Measurements from ENCODE around the gene ACSBG1. TPM values are rescaled to one million over a fixed set of nuclear protein-coding genes. Genes with fewer than 3 reads are reported as not detected.

ACSBG1 gene
- total and polyA plus RNA-seq, 4 donors = 0.47 to 7.9 (median 2.5) TPM

- H3K36me3 ChIP-seq (ENCODE audit: control insufficient read depth in 4 of 4, insufficient read depth in 4 of 4, low read length in 4 of 4) = peaks cover 5 to 19% (median 9%) of the 10 kb centered on the region in 4 donors
- no peak for ATAC-seq (ENCODE audit: insufficient read depth, low FRiP score)
- WGBS, 2 donors = 78 to 82% methylated on average over 2 of the region's 2 CpGs
Observed at GRCh38 chr15:78272316-78272715, 38.0 kb upstream of the ACSBG1 start.

GRCh38 chr15:78266806-78267205 lies 32.4 kb upstream of the ACSBG1 start:
- no peak overlapping the region for H3K4me3 ChIP-seq
- TF ChIP-seq CTCF (IDR thresholded peaks at IDR 0.05; ENCODE audit: control extremely low read depth, extremely low read depth) = no peak

More at GRCh38 chr15:78272316-78272715, 38.0 kb upstream of the ACSBG1 start:
- no peak overlapping the region for H3K4me3 ChIP-seq
- no peaks in the 10 kb centered on the region for H3K9me3 ChIP-seq (ENCODE audit: control insufficient read depth in 4 of 4, insufficient read depth in 3 of 4, low read length in 3 of 4)
- no peak overlapping the region for H3K9ac ChIP-seq (ENCODE audit: insufficient read depth in 1 of 2, low read length in 2 of 2)
- peaks cover 0 to 2% (median 0%) of the 10 kb centered on the region in 5 donors for H3K4me1 ChIP-seq (ENCODE audit: control insufficient read depth in 5 of 5, insufficient read depth in 5 of 5, low read length in 5 of 5)
- no peak for TF ChIP-seq CTCF (IDR thresholded peaks at IDR 0.05; ENCODE audit: control extremely low read depth, extremely low read depth)
- no peak for DNase-seq
- no peak overlapping the region for H3K27ac ChIP-seq (ENCODE audit: low read depth in 1 of 2, low read length in 1 of 2)
- H3K27me3 ChIP-seq (ENCODE audit: control insufficient read depth in 3 of 3, insufficient read depth in 3 of 3, low read length in 2 of 3) = no peaks in the 10 kb centered on the region

GRCh38 chr15:78266229-78266628 lies 31.9 kb upstream of the ACSBG1 start:
- no peak for TF ChIP-seq CTCF (IDR thresholded peaks at IDR 0.05; ENCODE audit: control extremely low read depth, extremely low read depth)
- Histone ChIP-seq H3K27me3 (ENCODE audit: control insufficient read depth in 3 of 3, insufficient read depth in 3 of 3, low read length in 2 of 3) (no peaks in the 10 kb centered on the region), H3K9me3 (ENCODE audit: control insufficient read depth in 4 of 4, insufficient read depth in 3 of 4, low read length in 3 of 4) (no peaks in the 10 kb centered on the region), H3K9ac (ENCODE audit: insufficient read depth in 1 of 2, low read length in 2 of 2) (peak overlapping the region in 1 of 2 donors; percentile 10), H3K27ac (ENCODE audit: low read depth in 1 of 2, low read length in 1 of 2) (peak overlapping the region in 1 of 2 donors; percentile 81), H3K4me1 (ENCODE audit: control insufficient read depth in 5 of 5, insufficient read depth in 5 of 5, low read length in 5 of 5) (peaks cover 0 to 9% (median 2%) of the 10 kb centered on the region in 5 donors), H3K36me3 (ENCODE audit: control insufficient read depth in 4 of 4, insufficient read depth in 4 of 4, low read length in 4 of 4) (peaks cover 0 to 4% (median 0%) of the 10 kb centered on the region in 4 donors), H3K4me3 (no peak overlapping the region)
- DNase-seq (peak in 1 of 3 donors; percentile 16), ATAC-seq (ENCODE audit: insufficient read depth, low FRiP score) (no peak)

More at GRCh38 chr15:78266806-78267205, 32.4 kb upstream of the ACSBG1 start:
- DNase-seq (no peak), ATAC-seq (ENCODE audit: insufficient read depth, low FRiP score) (no peak)
- Histone ChIP-seq H3K27me3 (ENCODE audit: control insufficient read depth in 3 of 3, insufficient read depth in 3 of 3, low read length in 2 of 3) (no peaks in the 10 kb centered on the region), H3K4me1 (ENCODE audit: control insufficient read depth in 5 of 5, insufficient read depth in 5 of 5, low read length in 5 of 5) (peaks cover 0 to 9% (median 2%) of the 10 kb centered on the region in 5 donors), H3K9ac (ENCODE audit: insufficient read depth in 1 of 2, low read length in 2 of 2) (peak overlapping the region in 1 of 2 donors; percentile 10), H3K36me3 (ENCODE audit: control insufficient read depth in 4 of 4, insufficient read depth in 4 of 4, low read length in 4 of 4) (peaks cover 0 to 4% (median under 1%) of the 10 kb centered on the region in 4 donors), H3K27ac (ENCODE audit: low read depth in 1 of 2, low read length in 1 of 2) (peak overlapping the region in 1 of 2 donors; percentile 81), H3K9me3 (ENCODE audit: control insufficient read depth in 4 of 4, insufficient read depth in 3 of 4, low read length in 3 of 4) (no peaks in the 10 kb centered on the region)
- 89 to 92% methylated on average over 2 of the region's 2 CpGs for WGBS, 2 donors

GRCh38 chr15:78265752-78266224 lies 31.4 kb upstream of the ACSBG1 start:
- peak overlapping the region in 1 of 2 donors; percentile 97 for H3K27ac ChIP-seq (ENCODE audit: low read depth in 1 of 2, low read length in 1 of 2)
- H3K9me3 ChIP-seq (ENCODE audit: control insufficient read depth in 4 of 4, insufficient read depth in 3 of 4, low read length in 3 of 4) = no peaks in the 10 kb centered on the region
- no peak for TF ChIP-seq CTCF (IDR thresholded peaks at IDR 0.05; ENCODE audit: control extremely low read depth, extremely low read depth)
- no peak overlapping the region for H3K4me3 ChIP-seq
- no peak for ATAC-seq (ENCODE audit: insufficient read depth, low FRiP score)
- 71 to 78% methylated on average over 9 of the region's 9 CpGs for WGBS, 2 donors
- H3K9ac ChIP-seq (ENCODE audit: insufficient read depth in 1 of 2, low read length in 2 of 2) = peak overlapping the region in 1 of 2 donors; percentile 43
- H3K27me3 ChIP-seq (ENCODE audit: control insufficient read depth in 3 of 3, insufficient read depth in 3 of 3, low read length in 2 of 3) = no peaks in the 10 kb centered on the region
- H3K36me3 ChIP-seq (ENCODE audit: control insufficient read depth in 4 of 4, insufficient read depth in 4 of 4, low read length in 4 of 4) = peaks cover 0 to 4% (median 0%) of the 10 kb centered on the region in 4 donors
- peaks cover 0 to 9% (median 2%) of the 10 kb centered on the region in 5 donors for H3K4me1 ChIP-seq (ENCODE audit: control insufficient read depth in 5 of 5, insufficient read depth in 5 of 5, low read length in 5 of 5)
- peak in 1 of 3 donors; percentile 25 for DNase-seq

All from lung (tissue), 12 donors.